Measurements from ENCODE around the gene CFAP65.

DNA sequence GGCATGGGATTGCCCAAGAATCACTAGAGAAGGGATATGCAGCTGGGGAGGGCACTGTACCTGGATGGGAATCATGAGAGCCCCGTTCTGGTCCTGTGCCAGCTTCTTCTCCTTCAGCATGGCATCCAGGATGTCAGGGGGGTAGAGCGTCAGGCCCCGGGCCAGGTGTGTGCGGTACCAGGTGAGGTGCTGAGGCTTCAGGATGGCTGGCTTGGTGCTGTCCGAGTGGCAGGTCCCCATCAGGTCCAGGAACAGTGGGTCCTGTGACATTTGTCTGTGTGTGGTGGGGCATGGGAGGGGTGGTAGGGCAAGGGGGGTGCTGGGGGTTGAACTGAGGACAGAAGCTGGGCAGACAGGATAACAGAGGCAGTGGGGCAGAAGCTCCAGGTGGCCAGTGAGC, 13.2 kb downstream of the CFAP65 start:
- TF ChIP-seq POLR2A (IDR thresholded peaks at IDR 0.05), result no peak
- TF ChIP-seq, protein P1, sequence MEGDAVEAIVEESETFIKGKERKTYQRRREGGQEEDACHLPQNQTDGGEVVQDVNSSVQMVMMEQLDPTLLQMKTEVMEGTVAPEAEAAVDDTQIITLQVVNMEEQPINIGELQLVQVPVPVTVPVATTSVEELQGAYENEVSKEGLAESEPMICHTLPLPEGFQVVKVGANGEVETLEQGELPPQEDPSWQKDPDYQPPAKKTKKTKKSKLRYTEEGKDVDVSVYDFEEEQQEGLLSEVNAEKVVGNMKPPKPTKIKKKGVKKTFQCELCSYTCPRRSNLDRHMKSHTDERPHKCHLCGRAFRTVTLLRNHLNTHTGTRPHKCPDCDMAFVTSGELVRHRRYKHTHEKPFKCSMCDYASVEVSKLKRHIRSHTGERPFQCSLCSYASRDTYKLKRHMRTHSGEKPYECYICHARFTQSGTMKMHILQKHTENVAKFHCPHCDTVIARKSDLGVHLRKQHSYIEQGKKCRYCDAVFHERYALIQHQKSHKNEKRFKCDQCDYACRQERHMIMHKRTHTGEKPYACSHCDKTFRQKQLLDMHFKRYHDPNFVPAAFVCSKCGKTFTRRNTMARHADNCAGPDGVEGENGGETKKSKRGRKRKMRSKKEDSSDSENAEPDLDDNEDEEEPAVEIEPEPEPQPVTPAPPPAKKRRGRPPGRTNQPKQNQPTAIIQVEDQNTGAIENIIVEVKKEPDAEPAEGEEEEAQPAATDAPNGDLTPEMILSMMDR (IDR thresholded peaks at IDR 0.05), result no peak

All from gastroesophageal sphincter (tissue), 3 donors.